Suprapubic skin (tissue), 4 donors: ENCODE data around the gene WFDC13. TPM values are rescaled to one million over a fixed set of nuclear protein-coding genes. Genes with fewer than 3 reads are reported as not detected.
"Not testable (repeated sequence)": the region's sequence is repeated elsewhere in the genome, so short reads cannot be mapped to it uniquely, and the experiment has no call there.

Experiments
- DNase-seq, 2 donors: peaks; one replicate each; pipeline ENCODE4 v3.0.0-alpha.2; 2019; ENCODE audit warnings: low spot score in 2 of 2
- H3K27ac ChIP-seq: fragments of 200-600 bp; sonication (generic); one replicate; pipeline ENCODE4 v1.5.1; 2019
- H3K27me3 ChIP-seq: fragments of 200-600 bp; sonication (generic); one replicate; pipeline ENCODE4 v1.5.1; 2019
- H3K36me3 ChIP-seq: fragments of 200-600 bp; sonication (generic); one replicate; pipeline ENCODE4 v1.5.1; 2019
- H3K4me1 ChIP-seq: fragments of 200-600 bp; sonication (generic); one replicate; pipeline ENCODE4 v1.5.1; 2019
- H3K4me3 ChIP-seq: fragments of 200-600 bp; sonication (generic); one replicate; pipeline ENCODE4 v1.5.1; 2019; ENCODE audit warnings: mild to moderate bottlenecking
- H3K9me3 ChIP-seq: fragments of 200-600 bp; sonication (generic); one replicate; pipeline ENCODE4 v1.5.1; 2019
- EP300 ChIP-seq: sonication (generic); formaldehyde crosslinking; IDR thresholded peaks from one replicate; pipeline ENCODE4 v1.6.1; 2017; ENCODE audit warnings: antibody characterized with exemption
- POLR2A ChIP-seq, 2 donors: fragments of 450-650 bp; IDR thresholded peaks; one replicate each; pipeline ENCODE4 v1.6.1; 2017; ENCODE audit warnings: antibody characterized with exemption in 2 of 2, mild to moderate bottlenecking in 2 of 2, moderate library complexity in 2 of 2
- POLR2AphosphoS5 ChIP-seq, 3 donors: sonication (generic); formaldehyde crosslinking; IDR thresholded peaks; one replicate each; pipeline ENCODE4 v1.6.1; 2017; ENCODE audit warnings: antibody characterized with exemption in 3 of 3
- WGBS: methylation state at CpG from one replicate; pipeline ENCODE4 v1.1.5; 2018; 5-methylcytosine and 5-hydroxymethylcytosine counted together
- total RNA-seq, 4 donors: library from RNA; depleted of rRNA; stranded (reverse); fragments of >200 nt; gene quantifications; one replicate each; pipeline ENCODE4 v1.1.0, GENCODE V29; 2016
- TF ChIP-seq, protein P1 (sequence below), 2 donors: fragments of 200-600 bp in 1 of 2; fragments of 450-650 bp in 1 of 2; sonication (generic) in 1 of 2; IDR thresholded peaks; one replicate each; pipeline ENCODE4 v1.5.1; 2016 to 2019; ENCODE audit warnings: antibody characterized with exemption in 2 of 2, mild to moderate bottlenecking in 1 of 2, moderate library complexity in 1 of 2

Gene WFDC13
- total RNA-seq, 4 donors from 2014 or later = not detected

DNA sequence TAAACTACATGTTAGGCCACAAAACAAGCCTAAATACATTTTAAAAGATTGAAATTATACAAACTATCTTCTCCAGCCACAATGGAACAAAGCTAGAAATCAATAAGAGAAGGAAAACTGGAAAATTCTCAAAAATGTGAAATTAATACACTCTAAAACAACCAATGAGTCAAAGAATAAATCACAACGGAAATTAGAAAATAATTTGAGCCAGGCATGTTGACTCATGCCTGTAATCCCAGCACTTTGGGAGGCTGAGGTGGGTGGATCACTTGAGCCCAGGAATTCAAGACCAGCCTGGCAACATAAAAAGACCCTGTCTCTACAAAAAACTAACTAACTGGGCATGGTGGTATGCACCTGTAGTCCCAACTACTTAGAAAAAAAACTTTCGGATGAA lies 6.3 kb upstream of the WFDC13 start:
- TF ChIP-seq, protein P1, sequence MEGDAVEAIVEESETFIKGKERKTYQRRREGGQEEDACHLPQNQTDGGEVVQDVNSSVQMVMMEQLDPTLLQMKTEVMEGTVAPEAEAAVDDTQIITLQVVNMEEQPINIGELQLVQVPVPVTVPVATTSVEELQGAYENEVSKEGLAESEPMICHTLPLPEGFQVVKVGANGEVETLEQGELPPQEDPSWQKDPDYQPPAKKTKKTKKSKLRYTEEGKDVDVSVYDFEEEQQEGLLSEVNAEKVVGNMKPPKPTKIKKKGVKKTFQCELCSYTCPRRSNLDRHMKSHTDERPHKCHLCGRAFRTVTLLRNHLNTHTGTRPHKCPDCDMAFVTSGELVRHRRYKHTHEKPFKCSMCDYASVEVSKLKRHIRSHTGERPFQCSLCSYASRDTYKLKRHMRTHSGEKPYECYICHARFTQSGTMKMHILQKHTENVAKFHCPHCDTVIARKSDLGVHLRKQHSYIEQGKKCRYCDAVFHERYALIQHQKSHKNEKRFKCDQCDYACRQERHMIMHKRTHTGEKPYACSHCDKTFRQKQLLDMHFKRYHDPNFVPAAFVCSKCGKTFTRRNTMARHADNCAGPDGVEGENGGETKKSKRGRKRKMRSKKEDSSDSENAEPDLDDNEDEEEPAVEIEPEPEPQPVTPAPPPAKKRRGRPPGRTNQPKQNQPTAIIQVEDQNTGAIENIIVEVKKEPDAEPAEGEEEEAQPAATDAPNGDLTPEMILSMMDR (IDR thresholded peaks at IDR 0.05) = no peak
- TF ChIP-seq EP300 = no peak
- no peak for TF ChIP-seq POLR2A (IDR thresholded peaks at IDR 0.05)
- TF ChIP-seq POLR2AphosphoS5 (IDR thresholded peaks at IDR 0.05) = no peak
- DNase-seq = no peak
- no peak overlapping the region for H3K27ac ChIP-seq
- no peaks in the 10 kb centered on the region for H3K4me1 ChIP-seq
- no peak overlapping the region for H3K4me3 ChIP-seq
- H3K27me3 ChIP-seq = no peaks in the 10 kb centered on the region
- no peaks in the 10 kb centered on the region for H3K9me3 ChIP-seq
- WGBS = 64% methylated on average over 2 of the region's 2 CpGs
- H3K36me3 ChIP-seq = no peaks in the 10 kb centered on the region

DNA sequence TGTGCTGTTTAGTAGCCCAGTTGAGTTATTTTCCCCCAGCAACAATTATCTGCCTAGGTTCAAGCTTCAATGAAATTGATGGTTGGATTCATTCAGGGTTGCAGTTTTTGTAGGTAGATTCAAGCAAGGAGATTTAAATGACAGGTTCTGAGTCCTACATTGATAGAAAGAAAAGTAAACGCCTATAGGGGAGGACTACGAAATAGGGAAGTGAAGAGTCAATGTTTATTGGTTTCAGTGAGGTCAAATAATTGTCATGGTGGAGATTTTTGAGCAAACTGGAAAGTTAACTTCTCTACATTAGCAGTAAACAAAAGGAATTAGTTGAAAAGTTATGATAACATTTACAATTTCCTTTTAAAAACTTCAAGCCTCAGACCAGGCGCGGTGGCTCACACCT lies 734 bp upstream of the WFDC13 start:
- Histone ChIP-seq H3K4me1 (no peaks in the 10 kb centered on the region), H3K36me3 (no peaks in the 10 kb centered on the region), H3K9me3 (no peaks in the 10 kb centered on the region), H3K27me3 (no peaks in the 10 kb centered on the region), H3K4me3 (no peak overlapping the region), H3K27ac (no peak overlapping the region)
- TF ChIP-seq EP300 (no peak), POLR2AphosphoS5 (IDR thresholded peaks at IDR 0.05) (no peak), POLR2A (IDR thresholded peaks at IDR 0.05) (no peak)
- TF ChIP-seq, protein P1 (IDR thresholded peaks at IDR 0.05) = no peak
- no peak for DNase-seq
- 65% methylated on average over 4 of the region's 4 CpGs for WGBS

DNA sequence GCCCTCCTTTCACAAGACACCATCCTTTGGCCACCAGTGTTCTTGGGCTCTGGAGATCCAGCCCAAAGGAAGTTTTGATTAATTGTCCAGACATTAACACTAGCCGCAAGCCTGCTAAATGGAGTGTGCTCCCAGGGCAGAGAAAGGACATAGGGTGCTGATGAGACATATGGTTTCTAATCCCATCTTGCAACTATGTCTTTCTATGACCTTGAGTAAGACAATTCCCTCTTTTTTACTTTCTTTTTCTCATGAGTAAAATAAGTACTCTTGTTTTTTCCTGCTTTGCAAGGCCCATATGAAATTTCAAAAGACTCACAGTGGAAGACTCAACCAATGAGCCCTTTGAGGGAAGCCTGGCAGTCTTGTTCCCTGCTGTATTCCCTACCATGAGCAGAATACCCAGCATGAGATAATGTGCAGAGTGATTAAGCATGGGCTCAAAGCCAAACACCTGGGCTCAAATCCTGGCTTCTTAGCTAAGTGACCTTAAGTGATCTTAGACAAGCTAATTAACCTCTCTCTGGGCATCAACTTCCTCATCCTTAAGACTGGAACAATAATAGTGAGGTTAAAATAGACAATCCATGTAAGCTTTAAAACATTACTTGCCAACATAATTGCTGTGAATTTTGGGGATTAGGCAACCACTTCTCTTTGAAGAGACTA lies 3.3 kb downstream of the WFDC13 start, which contains the start of gene WFDC10B:
Gene WFDC10B (minus strand): TSS at position 51 of the 669 bp plus-strand sequence. CDS start 19,027 bp downstream, outside the sequence.
- Histone ChIP-seq H3K4me1 (no peaks in the 10 kb centered on the region), H3K4me3 (no peak within 1 kb of the TSS), H3K9me3 (no peaks in the 10 kb centered on the region), H3K27me3 (peaks cover 5% of the 10 kb centered on the region), H3K36me3 (no peaks in the 10 kb centered on the region), H3K27ac (no peak within 1 kb of the TSS)
- no peak for TF ChIP-seq POLR2AphosphoS5 (IDR thresholded peaks at IDR 0.05)
- TF ChIP-seq, protein P1 (IDR thresholded peaks at IDR 0.05) = no peak
- TF ChIP-seq POLR2A (IDR thresholded peaks at IDR 0.05) = no peak
- TF ChIP-seq EP300 = no peak
- WGBS = 83% methylated on average over 1 of the region's 1 CpG
- DNase-seq = no peak

DNA sequence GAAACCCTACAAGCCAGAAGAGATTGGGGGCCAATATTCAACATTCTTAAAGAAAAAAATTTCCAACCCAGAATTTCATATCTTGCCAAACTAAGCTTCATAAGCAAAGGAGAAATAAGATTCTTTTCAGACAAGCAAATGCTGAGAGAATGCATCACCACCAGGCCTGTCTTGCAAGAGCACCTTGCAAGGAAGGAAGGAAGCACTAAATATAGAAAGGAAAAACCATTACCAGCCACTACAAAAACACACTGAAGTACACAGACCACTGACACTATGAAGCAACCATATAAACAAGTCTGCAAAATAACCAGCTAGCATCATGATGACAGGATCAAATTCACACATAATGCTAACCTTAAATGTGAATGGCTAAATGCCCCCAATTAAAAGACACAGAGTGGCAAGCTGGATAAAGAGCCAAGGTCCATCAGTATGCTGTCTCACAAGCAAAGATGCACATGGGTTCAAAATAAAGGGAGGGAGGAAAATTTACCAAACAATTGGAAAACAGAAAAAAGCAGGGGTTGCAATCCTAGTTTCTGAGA lies 14.4 kb downstream of the WFDC13 start:
- H3K9me3 ChIP-seq, H3K4me3 ChIP-seq, H3K36me3 ChIP-seq, DNase-seq, H3K27ac ChIP-seq, H3K4me1 ChIP-seq: not testable (repeated sequence)
- peaks cover 13% of the 10 kb centered on the region for H3K27me3 ChIP-seq

DNA sequence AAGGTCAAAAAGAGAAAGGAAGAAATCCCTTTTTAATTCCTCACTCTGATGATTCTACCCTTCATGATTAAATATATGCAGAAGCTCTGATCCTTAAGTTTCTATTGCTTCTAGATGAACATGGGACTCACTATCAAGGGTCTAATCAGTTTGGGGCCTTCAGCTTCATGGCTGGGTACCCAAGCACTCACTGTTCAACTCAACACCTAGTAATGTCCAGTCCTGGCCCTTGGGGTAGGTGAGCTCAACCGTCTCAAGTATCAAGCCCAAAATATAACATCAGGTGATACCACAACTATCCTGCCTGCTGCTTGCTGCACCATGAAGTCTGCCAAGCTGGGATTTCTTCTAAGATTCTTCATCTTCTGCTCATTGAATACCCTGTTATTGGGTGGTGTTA lies 20.2 kb downstream of the WFDC13 start, which contains the start of gene SPINT4:
Gene SPINT4 (plus strand): TSS at position 301 of the 400 bp plus-strand sequence. CDS start 21 bp downstream, at position 322.
- no peaks in the 10 kb centered on the region for H3K9me3 ChIP-seq
- H3K4me3 ChIP-seq = no peak within 1 kb of the TSS
- no peak for DNase-seq
- TF ChIP-seq EP300 (no peak), POLR2AphosphoS5 (IDR thresholded peaks at IDR 0.05) (no peak), POLR2A (IDR thresholded peaks at IDR 0.05) (no peak)
- TF ChIP-seq, protein P1 (IDR thresholded peaks at IDR 0.05) = no peak
- H3K36me3 ChIP-seq = no peaks in the 10 kb centered on the region
- no peaks in the 10 kb centered on the region for H3K4me1 ChIP-seq
- WGBS = 80% methylated on average over 1 of the region's 1 CpG
- no peak within 1 kb of the TSS for H3K27ac ChIP-seq
- peaks cover 4% of the 10 kb centered on the region for H3K27me3 ChIP-seq
